ENCODE measurements around the gene NSG1.

NSG1 gene

DNA sequence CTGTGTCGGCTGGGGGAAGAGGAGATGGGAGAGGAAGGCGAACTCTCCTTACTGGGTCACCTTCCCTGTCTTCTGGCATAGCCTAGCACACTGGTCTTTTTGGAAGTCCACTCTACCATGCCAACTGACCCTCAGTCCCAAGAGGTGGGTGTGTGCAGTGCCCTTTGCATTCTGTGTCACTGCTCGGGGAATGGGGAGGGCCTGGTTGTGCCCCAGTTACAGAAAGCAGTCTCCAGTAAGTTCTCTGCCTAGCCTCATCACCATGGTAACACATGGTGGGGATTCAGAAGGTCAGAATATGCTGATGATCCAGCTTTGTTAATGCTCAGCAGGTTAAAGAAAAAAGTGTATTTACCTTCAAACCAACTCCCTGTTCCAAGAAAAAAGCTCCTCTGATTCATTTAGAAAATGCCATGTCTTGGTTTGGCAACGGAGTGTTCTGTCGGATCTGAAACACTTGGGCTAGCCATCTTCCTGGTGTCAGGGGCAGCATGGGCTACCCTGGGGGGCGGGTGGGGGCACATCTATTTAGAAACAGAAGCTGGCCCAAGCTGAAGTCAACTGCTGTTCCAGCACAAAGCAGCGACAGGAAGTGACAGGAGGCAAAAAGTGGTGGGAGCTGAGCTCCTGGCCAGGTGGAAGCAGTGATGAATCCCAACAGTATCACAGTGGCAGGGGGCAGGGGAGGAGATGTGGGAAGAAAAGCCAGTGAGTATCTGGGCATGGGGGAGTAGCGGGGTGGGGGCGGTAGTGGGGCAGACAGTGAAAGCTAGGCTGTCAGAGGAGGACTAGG lies 37.0 kb downstream of the NSG1 start:
- no peak for TF ChIP-seq REST (IDR thresholded peaks at IDR 0.05; ENCODE audit: insufficient read depth in 1 of 2, low read depth in 2 of 2, low read length in 2 of 2)
- no peak for TF ChIP-seq POLR2AphosphoS5 (IDR thresholded peaks at IDR 0.05; ENCODE audit: low read depth, low read length)
- TF ChIP-seq FOXP2 (optimal IDR thresholded peaks at IDR 0.05; ENCODE audit: borderline replicate concordance, extremely low read depth, extremely low read length, insufficient read depth): no peak
- no peak for TF ChIP-seq TAF1 (IDR thresholded peaks at IDR 0.05; ENCODE audit: borderline replicate concordance, insufficient read depth, low read length)
- TF ChIP-seq SIN3A (IDR thresholded peaks at IDR 0.05; ENCODE audit: borderline replicate concordance, insufficient read depth, low read length): no peak

DNA sequence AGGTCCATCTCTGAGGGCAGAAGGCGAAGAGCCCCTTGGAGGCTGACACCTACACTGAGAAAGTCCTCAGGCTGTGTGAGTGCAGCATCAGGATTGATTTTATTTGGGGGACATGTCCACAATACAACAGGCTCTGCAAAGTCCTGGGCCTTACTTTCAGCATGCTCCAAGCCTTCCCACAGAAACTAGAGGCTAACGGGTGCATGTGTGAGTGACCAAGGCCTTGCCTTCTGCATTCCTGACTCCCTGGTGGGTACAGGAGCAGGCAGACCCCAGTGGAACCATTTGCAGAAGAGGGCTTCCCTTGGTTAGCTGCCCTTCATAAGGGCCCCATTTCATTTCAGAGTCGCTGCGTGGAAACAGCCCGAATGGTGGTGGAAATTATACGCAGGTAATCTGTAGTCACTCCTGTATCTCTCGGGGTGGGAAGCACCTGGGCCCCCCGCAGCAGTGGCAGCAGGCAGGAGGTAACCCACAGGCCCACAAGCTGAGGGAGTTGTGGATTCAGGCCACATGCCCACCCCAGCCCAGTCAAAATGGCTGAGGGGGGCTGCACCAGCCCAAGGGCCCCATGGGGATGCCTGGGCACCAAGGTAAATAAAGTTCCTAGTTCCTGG lies 37.7 kb downstream of the NSG1 start:
- TF ChIP-seq REST (IDR thresholded peaks at IDR 0.05; ENCODE audit: insufficient read depth in 1 of 2, low read depth in 2 of 2, low read length in 2 of 2) (no peak), TAF1 (IDR thresholded peaks at IDR 0.05; ENCODE audit: borderline replicate concordance, insufficient read depth, low read length) (no peak), POLR2AphosphoS5 (IDR thresholded peaks at IDR 0.05; ENCODE audit: low read depth, low read length) (no peak), FOXP2 (optimal IDR thresholded peaks at IDR 0.05; ENCODE audit: borderline replicate concordance, extremely low read depth, extremely low read length, insufficient read depth) (no peak), SIN3A (IDR thresholded peaks at IDR 0.05; ENCODE audit: borderline replicate concordance, insufficient read depth, low read length) (no peak)

- TF ChIP-seq SIN3A (IDR thresholded peaks at IDR 0.05; ENCODE audit: borderline replicate concordance, insufficient read depth, low read length): no peak
- TF ChIP-seq FOXP2 (optimal IDR thresholded peaks at IDR 0.05; ENCODE audit: borderline replicate concordance, extremely low read depth, extremely low read length, insufficient read depth): no peak
- no peak for TF ChIP-seq TAF1 (IDR thresholded peaks at IDR 0.05; ENCODE audit: borderline replicate concordance, insufficient read depth, low read length)
- no peak for TF ChIP-seq POLR2AphosphoS5 (IDR thresholded peaks at IDR 0.05; ENCODE audit: low read depth, low read length)
- no peak for TF ChIP-seq REST (IDR thresholded peaks at IDR 0.05; ENCODE audit: insufficient read depth in 1 of 2, low read depth in 2 of 2, low read length in 2 of 2)
Measured at GRCh38 chr4:4425119-4425690, 38.3 kb downstream of the NSG1 start.

DNA sequence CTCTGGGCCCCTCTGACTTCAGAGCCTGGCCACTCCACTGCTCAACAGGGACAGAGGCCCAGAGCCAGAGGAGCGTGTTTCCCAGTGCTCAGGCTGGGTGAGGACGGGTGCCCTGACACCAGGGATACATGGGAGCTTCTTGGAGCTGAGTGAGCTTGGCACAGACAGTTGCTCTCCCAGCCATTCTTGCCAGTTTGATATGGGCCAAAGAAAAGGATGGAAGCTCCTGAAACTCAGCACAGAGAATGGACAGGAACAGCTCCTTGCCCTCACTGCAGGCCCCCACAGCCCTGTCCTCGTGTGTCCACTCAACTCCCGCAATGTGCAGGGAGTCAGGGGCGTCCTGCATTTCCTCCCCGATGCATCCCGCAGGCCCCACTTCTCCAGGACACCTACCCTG lies 38.8 kb downstream of the NSG1 start:
- TF ChIP-seq FOXP2 (optimal IDR thresholded peaks at IDR 0.05; ENCODE audit: borderline replicate concordance, extremely low read depth, extremely low read length, insufficient read depth) (no peak), TAF1 (IDR thresholded peaks at IDR 0.05; ENCODE audit: borderline replicate concordance, insufficient read depth, low read length) (no peak), POLR2AphosphoS5 (IDR thresholded peaks at IDR 0.05; ENCODE audit: low read depth, low read length) (no peak), REST (IDR thresholded peaks at IDR 0.05; ENCODE audit: insufficient read depth in 1 of 2, low read depth in 2 of 2, low read length in 2 of 2) (no peak), SIN3A (IDR thresholded peaks at IDR 0.05; ENCODE audit: borderline replicate concordance, insufficient read depth, low read length) (no peak)
